B cell (primary cell): ENCODE data around the gene ZDHHC22. TPM values are rescaled to one million over a fixed set of nuclear protein-coding genes. Genes with fewer than 3 reads are reported as not detected.
A peak's percentile ranks its signal among the peaks of the same experiment; 100 is the strongest.

Experiments
- ATAC-seq: fragments of 200-7000 bp; cut with Tn5 transposase; one replicate; pipeline ENCODE4 v1.10.0; 2021; ENCODE audit warnings: low read depth, mild to moderate bottlenecking, moderate number of reproducible peaks, moderate library complexity
- CTCF ChIA-PET: fragments of 350-600 bp; sonication (Branson Sonifier 250); formaldehyde crosslinking; loops from one replicate; lab custom pipeline; 2021; ENCODE audit warnings: antibody characterized with exemption, inconsistent platforms; lab: Charles Lee
- POLR2A ChIA-PET: fragments of 350-600 bp; sonication (Branson Sonifier 250); formaldehyde crosslinking; loops from one replicate; lab custom pipeline; 2021; ENCODE audit warnings: antibody characterized with exemption; lab: Charles Lee
- DNase-seq: peaks from one replicate; pipeline ENCODE4 v3.0.0; 2013
- H2AFZ ChIP-seq: 2 replicates; pipeline ENCODE4 v1.6.1; 2012; ENCODE audit warnings: mild to moderate bottlenecking, low read depth, low read length; ENCODE audit not compliant: insufficient read depth, poor library complexity, severe bottlenecking
- H3K27ac ChIP-seq, 2 donors: 1 replicate in 1 of 2; 2 replicates in 1 of 2; pipeline ENCODE4 v1.5.1; 2012 to 2013; ENCODE audit warnings: low read length in 2 of 2, mild to moderate bottlenecking in 2 of 2, moderate library complexity in 1 of 2
- H3K27me3 ChIP-seq, 4 experiments: fragments of 200-600 bp in 1 of 4; sonication (generic) in 1 of 4; replicated peaks in 1 of 4; 1 replicate in 2 of 4; 2 replicates in 2 of 4; pipeline versions ENCODE4 v1.6.1 to v1.7.0; 2013 to 2016; ENCODE audit warnings: low read length in 3 of 4, mild to moderate bottlenecking in 2 of 4, mixed read lengths in 1 of 4, moderate library complexity in 1 of 4; ENCODE audit not compliant: insufficient read depth in 4 of 4, control insufficient read depth in 3 of 4; ENCODE audit errors: control extremely low read depth in 1 of 4
- H3K36me3 ChIP-seq, 2 experiments: replicated peaks in 1 of 2; 1 replicate in 1 of 2; 2 replicates in 1 of 2; pipeline versions ENCODE4 v1.6.1 to v1.7.1; 2013; ENCODE audit warnings: low read length in 1 of 2; ENCODE audit not compliant: insufficient read depth in 2 of 2, control insufficient read depth in 1 of 2; ENCODE audit errors: control extremely low read depth in 1 of 2, extremely low read depth in 1 of 2
- H3K4me1 ChIP-seq, 2 donors: fragments of 200-600 bp in 1 of 2; sonication (generic) in 1 of 2; 1 replicate in 1 of 2; 2 replicates in 1 of 2; pipeline versions ENCODE4 v1.5.1 to v1.6.1; 2013 to 2017; ENCODE audit warnings: low read length in 2 of 2; ENCODE audit not compliant: control insufficient read depth in 2 of 2, insufficient read depth in 2 of 2
- H3K4me2 ChIP-seq: replicated peaks from 2 replicates; pipeline ENCODE3; 2012; ENCODE audit warnings: mild to moderate bottlenecking, low read depth, low read length; ENCODE audit not compliant: poor library complexity, severe bottlenecking
- H3K4me3 ChIP-seq, 5 experiments: fragments of 200-600 bp in 1 of 5; sonication (generic) in 1 of 5; 1 replicate in 3 of 5; 2 replicates in 2 of 5; pipeline versions ENCODE4 v1.5.1 to v1.7.0; 2011 to 2016; ENCODE audit warnings: low read length in 4 of 5, mild to moderate bottlenecking in 4 of 5, low read depth in 2 of 5, control low read depth in 1 of 5, moderate library complexity in 1 of 5; ENCODE audit not compliant: insufficient read depth in 1 of 5; ENCODE audit errors: control extremely low read depth in 1 of 5, extremely low read depth in 1 of 5
- H3K79me2 ChIP-seq: fragments of 200-600 bp; sonication (generic); one replicate; pipeline ENCODE4 v1.6.0; 2016; ENCODE audit warnings: low read length; ENCODE audit not compliant: control insufficient read depth, insufficient read depth
- H3K9ac ChIP-seq: fragments of 200-600 bp; sonication (generic); 2 replicates; pipeline ENCODE4 v1.6.1; 2017; ENCODE audit warnings: mild to moderate bottlenecking, low read length, moderate library complexity
- H3K9me3 ChIP-seq, 3 donors: one replicate each; pipeline versions ENCODE4 v1.6.1 to v1.7.1; 2013; ENCODE audit warnings: low read length in 2 of 3; ENCODE audit not compliant: control insufficient read depth in 2 of 3, insufficient read depth in 1 of 3; ENCODE audit errors: control extremely low read depth in 1 of 3
- H4K20me1 ChIP-seq: 2 replicates; pipeline ENCODE4 v1.6.0; 2012; ENCODE audit warnings: mild to moderate bottlenecking, low read length; ENCODE audit not compliant: insufficient read depth, control insufficient read depth, poor library complexity, severe bottlenecking
- H3K27ac Mint-ChIP-seq: one replicate; pipeline ENCODE4 v1.8.0; 2021; ENCODE audit warnings: mixed read lengths
- H3K27me3 Mint-ChIP-seq: one replicate; pipeline ENCODE4 v1.8.0; 2021; ENCODE audit warnings: mixed read lengths
- H3K4me1 Mint-ChIP-seq: one replicate; pipeline ENCODE4 v1.8.0; 2021; ENCODE audit warnings: mixed read lengths
- H3K4me3 Mint-ChIP-seq: one replicate; pipeline ENCODE4 v1.8.0; 2021; ENCODE audit warnings: mixed read lengths
- H3K9me3 Mint-ChIP-seq: one replicate; pipeline ENCODE4 v1.8.0; 2022; ENCODE audit warnings: mixed read lengths; ENCODE audit not compliant: insufficient read depth
- CTCF ChIP-seq: fragments of 200-600 bp; IDR thresholded peaks from one replicate; pipeline ENCODE4 v1.8.0; 2022; ENCODE audit warnings: antibody characterized with exemption, mild to moderate bottlenecking
- EZH2 ChIP-seq: IDR thresholded peaks from 2 replicates; pipeline ENCODE4 v1.6.1; 2012; ENCODE audit warnings: borderline replicate concordance, low read depth, mild to moderate bottlenecking, moderate library complexity, low read length; ENCODE audit not compliant: insufficient read depth, poor library complexity, severe bottlenecking
- WGBS: methylation state at CpG from one replicate; pipeline ENCODE4 v1.1.5; 2013; ENCODE audit warnings: missing lambda C conversion rate; ENCODE audit not compliant: insufficient coverage; 5-methylcytosine and 5-hydroxymethylcytosine counted together
- intact Hi-C: fragments of 100-400 bp; cut with micrococcal nuclease; formaldehyde crosslinking; loops from one replicate; pipeline ENCODE4 v1.10.0; 2022
- polyA plus RNA-seq: library from polyadenylated mRNA; depleted of rRNA; stranded (reverse); fragments of >200 nt; gene quantifications from 2 replicates; pipeline ENCODE4 v1.2.3, GENCODE V29; 2012
- total RNA-seq, 2 donors: library from RNA; stranded (reverse); fragments of 120-200 nt in 1 of 2; gene quantifications; 1 replicate in 1 of 2; 2 replicates in 1 of 2; pipeline versions ENCODE4 v1.2.3 to v1.2.4, GENCODE V29; 2013 to 2022

Gene ZDHHC22
- total and polyA plus RNA-seq, 2 donors (not counting 1 experiment from before 2014, with no cell fraction given), result not detected

DNA sequence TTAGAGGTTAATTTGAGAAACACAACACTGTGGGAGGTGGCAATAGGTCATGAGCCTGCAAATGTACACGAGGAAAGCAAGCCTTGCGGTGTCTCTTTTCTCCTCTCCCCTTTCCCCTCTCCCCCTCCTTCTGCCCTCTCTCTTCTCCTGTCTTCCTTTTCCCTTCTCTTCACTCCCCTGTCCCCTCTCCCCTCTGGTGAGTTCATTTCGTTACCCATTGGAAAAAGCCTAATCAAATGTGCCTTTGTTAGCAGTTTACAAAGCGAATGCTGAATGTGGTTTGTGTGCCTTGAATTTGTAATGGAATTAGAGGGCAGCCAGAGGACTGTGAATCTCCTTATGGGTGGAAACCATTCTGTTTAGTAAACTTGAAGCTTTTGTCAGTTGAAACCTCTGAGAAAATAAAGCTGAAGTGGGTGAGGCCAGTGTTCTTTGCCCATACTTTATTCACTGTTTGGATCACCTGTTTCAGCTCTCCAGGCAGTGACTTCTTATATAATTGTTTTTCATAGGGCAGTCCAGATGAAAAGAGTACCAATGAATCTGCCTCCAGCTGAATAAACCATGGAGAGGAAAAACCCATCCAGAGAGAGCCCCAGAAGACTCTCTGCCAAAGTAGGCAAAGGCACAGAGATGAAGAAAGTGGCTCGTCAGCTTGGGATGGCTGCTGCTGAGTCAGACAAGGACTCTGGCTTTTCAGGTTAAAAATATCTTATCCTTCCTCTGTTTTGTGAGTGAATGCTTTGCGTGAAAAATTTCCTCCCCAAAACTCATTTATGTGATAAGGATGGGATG is 36.2 kb downstream of the ZDHHC22 start:
- peaks cover 65% of the 10 kb centered on the region for H3K79me2 ChIP-seq
- no peaks in the 10 kb centered on the region for H4K20me1 ChIP-seq
- no peak overlapping the region for H3K4me2 ChIP-seq
- DNase-seq (no peak), ATAC-seq (no peak)
- H3K9me3 ChIP-seq, result no peaks in the 10 kb centered on the region
- H3K4me3 Mint-ChIP-seq, result no peak overlapping the region
- intact Hi-C loops, result no loop called here
- TF ChIP-seq CTCF (no peak), EZH2 (no peak)
- no peak overlapping the region for H3K9ac ChIP-seq
- H3K27me3 Mint-ChIP-seq, result no peaks in the 10 kb centered on the region
- H2AFZ ChIP-seq, result no peak overlapping the region
- no peak overlapping the region for H3K27ac ChIP-seq
- peak overlapping the region; percentile 5 for H3K27ac Mint-ChIP-seq
- H3K4me1 Mint-ChIP-seq, result peaks cover 52% of the 10 kb centered on the region
- ChIA-PET POLR2A (interaction anchor here (0.8 kb wide), 1 partner anchor 20 kb away, joined by 3 read pairs; no protein-coding TSS in a partner anchor), CTCF (interaction anchor here (30.2 kb wide), 1 partner anchor 20 kb away, joined by 757 read pairs; no protein-coding TSS in a partner anchor)
- no peaks in the 10 kb centered on the region for H3K9me3 Mint-ChIP-seq
- 90% methylated on average over 2 of the region's 6 CpGs for WGBS
- H3K27me3 ChIP-seq, result no peaks in the 10 kb centered on the region
- peaks cover 23 to 25% of the 10 kb centered on the region in 2 donors for H3K4me1 ChIP-seq
- H3K36me3 ChIP-seq, result peaks cover 0 to 33% of the 10 kb centered on the region in 2 experiments
- no peak overlapping the region for H3K4me3 ChIP-seq

DNA sequence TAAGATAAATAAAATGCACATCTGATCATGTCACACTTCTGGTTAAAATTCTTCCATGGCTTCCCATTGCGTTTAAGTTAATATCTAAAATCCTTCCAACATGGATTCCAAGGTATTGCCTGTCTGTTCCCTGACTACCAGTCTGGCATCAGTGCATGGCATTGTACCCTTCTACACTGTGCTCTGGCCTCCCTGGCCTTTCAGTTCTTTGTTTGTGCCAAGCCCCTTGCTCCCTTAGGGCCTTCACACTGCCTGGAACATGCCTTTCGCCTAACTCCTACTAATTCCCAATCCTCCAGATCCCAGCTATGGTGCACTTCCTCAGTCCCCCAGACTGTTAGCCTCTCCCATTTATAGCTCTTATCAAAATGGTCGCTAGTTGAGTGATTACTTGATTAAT is 37.2 kb downstream of the ZDHHC22 start:
- Histone ChIP-seq H3K4me1 (peaks cover 30 to 34% of the 10 kb centered on the region in 2 donors), H3K27ac (no peak overlapping the region), H3K4me2 (no peak overlapping the region), H3K9ac (no peak overlapping the region), H3K79me2 (peaks cover 74% of the 10 kb centered on the region), H3K27me3 (no peaks in the 10 kb centered on the region), H3K4me3 (no peak overlapping the region), H3K9me3 (no peaks in the 10 kb centered on the region), H2AFZ (no peak overlapping the region), H3K36me3 (peaks cover 0 to 29% of the 10 kb centered on the region in 2 experiments), H4K20me1 (no peaks in the 10 kb centered on the region)
- TF ChIP-seq CTCF (no peak), EZH2 (no peak)
- H3K4me3 Mint-ChIP-seq, result no peak overlapping the region
- DNase-seq, result no peak
- ChIA-PET CTCF (interaction anchor here (1.2 to 30.2 kb wide), 2 partner anchors 21 to 45 kb away, joined by 3 to 757 read pairs; no protein-coding TSS in a partner anchor), POLR2A (interaction anchor here (0.8 kb wide), 1 partner anchor 21 kb away, joined by 3 read pairs; no protein-coding TSS in a partner anchor)
- peaks cover 60% of the 10 kb centered on the region for H3K4me1 Mint-ChIP-seq
- H3K27me3 Mint-ChIP-seq, result no peaks in the 10 kb centered on the region
- 100% methylated on average over 1 of the region's 3 CpGs for WGBS
- intact Hi-C loops, result no loop called here
- H3K9me3 Mint-ChIP-seq, result no peaks in the 10 kb centered on the region
- no peak for ATAC-seq
- H3K27ac Mint-ChIP-seq, result peak overlapping the region; percentile 44
